ENCODE data around the gene CAMK2B.

DNA sequence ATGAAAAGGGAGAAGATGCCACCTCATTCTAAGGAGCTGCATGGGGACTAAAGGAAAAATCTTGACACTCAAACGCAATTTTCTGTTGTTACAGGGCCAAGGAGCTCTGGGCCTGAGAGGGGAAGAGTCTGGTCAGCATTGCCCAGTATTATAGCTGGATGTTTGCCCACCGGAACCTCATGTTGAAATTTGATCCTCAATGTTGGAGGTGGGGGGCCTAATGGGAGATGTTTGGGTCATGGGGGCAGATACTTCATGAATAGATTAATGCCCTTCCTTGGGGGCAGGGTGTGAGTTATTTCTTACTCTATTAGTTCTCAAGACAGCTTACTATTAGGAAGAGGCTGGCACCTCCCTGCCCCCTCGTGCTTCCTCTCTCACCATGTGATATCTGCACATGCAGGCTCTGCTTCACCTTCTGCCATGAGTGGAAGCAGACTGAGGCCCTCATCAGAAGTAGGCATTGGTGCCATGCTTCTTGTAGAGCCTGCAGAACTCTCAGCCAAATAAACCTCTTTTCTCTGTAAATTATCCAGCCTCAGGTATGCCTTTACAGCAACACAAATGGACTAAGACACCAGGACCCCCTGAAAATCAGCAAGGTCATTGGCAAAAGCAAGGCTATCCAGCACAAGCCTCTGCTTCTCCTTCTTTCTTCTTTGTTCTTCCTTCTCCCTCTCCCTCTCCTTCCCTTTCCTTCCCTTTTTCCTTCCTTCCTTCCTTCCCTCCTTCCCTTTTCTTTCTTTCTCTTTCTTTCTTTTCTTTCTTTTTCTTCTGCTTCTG lies 151.3 kb downstream of the CAMK2B start:
- TF ChIP-seq, protein P1, sequence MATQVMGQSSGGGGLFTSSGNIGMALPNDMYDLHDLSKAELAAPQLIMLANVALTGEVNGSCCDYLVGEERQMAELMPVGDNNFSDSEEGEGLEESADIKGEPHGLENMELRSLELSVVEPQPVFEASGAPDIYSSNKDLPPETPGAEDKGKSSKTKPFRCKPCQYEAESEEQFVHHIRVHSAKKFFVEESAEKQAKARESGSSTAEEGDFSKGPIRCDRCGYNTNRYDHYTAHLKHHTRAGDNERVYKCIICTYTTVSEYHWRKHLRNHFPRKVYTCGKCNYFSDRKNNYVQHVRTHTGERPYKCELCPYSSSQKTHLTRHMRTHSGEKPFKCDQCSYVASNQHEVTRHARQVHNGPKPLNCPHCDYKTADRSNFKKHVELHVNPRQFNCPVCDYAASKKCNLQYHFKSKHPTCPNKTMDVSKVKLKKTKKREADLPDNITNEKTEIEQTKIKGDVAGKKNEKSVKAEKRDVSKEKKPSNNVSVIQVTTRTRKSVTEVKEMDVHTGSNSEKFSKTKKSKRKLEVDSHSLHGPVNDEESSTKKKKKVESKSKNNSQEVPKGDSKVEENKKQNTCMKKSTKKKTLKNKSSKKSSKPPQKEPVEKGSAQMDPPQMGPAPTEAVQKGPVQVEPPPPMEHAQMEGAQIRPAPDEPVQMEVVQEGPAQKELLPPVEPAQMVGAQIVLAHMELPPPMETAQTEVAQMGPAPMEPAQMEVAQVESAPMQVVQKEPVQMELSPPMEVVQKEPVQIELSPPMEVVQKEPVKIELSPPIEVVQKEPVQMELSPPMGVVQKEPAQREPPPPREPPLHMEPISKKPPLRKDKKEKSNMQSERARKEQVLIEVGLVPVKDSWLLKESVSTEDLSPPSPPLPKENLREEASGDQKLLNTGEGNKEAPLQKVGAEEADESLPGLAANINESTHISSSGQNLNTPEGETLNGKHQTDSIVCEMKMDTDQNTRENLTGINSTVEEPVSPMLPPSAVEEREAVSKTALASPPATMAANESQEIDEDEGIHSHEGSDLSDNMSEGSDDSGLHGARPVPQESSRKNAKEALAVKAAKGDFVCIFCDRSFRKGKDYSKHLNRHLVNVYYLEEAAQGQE (IDR thresholded peaks at IDR 0.05; ENCODE audit: insufficient read depth in 1 of 2, low read depth in 2 of 2, low read length in 2 of 2): no peak
- TF ChIP-seq POLR2AphosphoS5 (IDR thresholded peaks at IDR 0.05; ENCODE audit: low read depth, low read length) (no peak), TAF1 (IDR thresholded peaks at IDR 0.05; ENCODE audit: borderline replicate concordance, insufficient read depth, low read length) (no peak)

All from PFSK-1 (cell line).